HFF-Myc (cell line): ENCODE data around the gene PLA2G2A.

ENCODE experiments used
- DNase-seq: peaks from one replicate; pipeline ENCODE4 v3.0.0-alpha.2; 2011; ENCODE audit warnings: low read depth; ENCODE audit errors: extremely low read depth
- H3K4me3 ChIP-seq: replicated peaks from 2 replicates; pipeline ENCODE4 v1.5.1; 2011; ENCODE audit warnings: low read depth, mild to moderate bottlenecking, control low read depth, low read length
- CTCF ChIP-seq: IDR thresholded peaks from 2 replicates; pipeline ENCODE4 v1.5.1; 2012; ENCODE audit warnings: mild to moderate bottlenecking, low read depth, low read length, control low read depth; ENCODE audit errors: missing control alignments

The PLA2G2A gene

GRCh38 chr1:19946331-19946751, 33.1 kb downstream of the PLA2G2A start:
- DNase-seq, result no peak
- TF ChIP-seq CTCF, result no peak
- H3K4me3 ChIP-seq, result no peak overlapping the region

DNA sequence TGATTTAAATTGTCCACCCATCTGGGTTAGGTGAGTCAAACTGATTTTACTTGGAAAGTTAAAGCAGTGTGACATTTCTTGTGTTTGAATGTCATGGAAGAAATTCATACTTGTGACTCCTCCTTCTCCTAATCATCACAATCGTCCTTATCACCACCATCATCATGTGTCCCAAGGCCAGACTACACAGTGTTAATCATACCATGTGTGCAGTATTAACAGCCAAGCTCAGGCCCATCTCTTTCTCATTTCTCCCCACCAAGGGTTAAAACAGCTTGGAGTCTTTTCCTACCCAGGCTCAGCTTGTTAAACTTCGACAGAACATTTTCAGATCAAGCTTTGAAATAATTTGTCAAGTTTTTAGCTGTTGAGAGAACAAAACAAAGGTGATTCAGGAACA, 33.5 kb downstream of the PLA2G2A start:
- TF ChIP-seq CTCF, result no peak
- H3K4me3 ChIP-seq, result no peak overlapping the region
- DNase-seq, result no peak

- TF ChIP-seq CTCF, result no peak
- no peak overlapping the region for H3K4me3 ChIP-seq
- DNase-seq, result no peak
These were observed 36.8 kb downstream of the PLA2G2A start for GRCh38 chr1:19942657-19943056.

GRCh38 chr1:19942088-19942487, 37.3 kb downstream of the PLA2G2A start:
- DNase-seq, result no peak
- no peak for TF ChIP-seq CTCF
- H3K4me3 ChIP-seq, result no peak overlapping the region

DNA sequence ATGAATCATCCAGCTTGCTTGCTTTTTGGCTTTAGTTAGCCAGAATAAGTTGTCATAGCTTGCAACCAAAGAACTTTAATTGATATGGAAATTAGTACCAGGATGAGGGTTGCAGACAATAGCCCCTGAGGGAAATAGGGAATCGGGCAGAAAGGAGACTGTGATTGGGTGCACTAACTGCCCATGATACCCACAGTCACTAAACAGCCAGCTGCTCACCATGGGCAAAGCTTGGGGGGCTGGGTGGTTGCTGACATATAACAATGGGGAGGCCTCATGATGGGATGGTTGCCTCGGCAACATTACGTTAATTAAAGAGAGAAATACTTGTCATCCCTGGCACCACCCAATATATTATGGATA, 38.2 kb downstream of the PLA2G2A start:
- no peak for TF ChIP-seq CTCF
- no peak for DNase-seq
- H3K4me3 ChIP-seq, result no peak overlapping the region

DNA sequence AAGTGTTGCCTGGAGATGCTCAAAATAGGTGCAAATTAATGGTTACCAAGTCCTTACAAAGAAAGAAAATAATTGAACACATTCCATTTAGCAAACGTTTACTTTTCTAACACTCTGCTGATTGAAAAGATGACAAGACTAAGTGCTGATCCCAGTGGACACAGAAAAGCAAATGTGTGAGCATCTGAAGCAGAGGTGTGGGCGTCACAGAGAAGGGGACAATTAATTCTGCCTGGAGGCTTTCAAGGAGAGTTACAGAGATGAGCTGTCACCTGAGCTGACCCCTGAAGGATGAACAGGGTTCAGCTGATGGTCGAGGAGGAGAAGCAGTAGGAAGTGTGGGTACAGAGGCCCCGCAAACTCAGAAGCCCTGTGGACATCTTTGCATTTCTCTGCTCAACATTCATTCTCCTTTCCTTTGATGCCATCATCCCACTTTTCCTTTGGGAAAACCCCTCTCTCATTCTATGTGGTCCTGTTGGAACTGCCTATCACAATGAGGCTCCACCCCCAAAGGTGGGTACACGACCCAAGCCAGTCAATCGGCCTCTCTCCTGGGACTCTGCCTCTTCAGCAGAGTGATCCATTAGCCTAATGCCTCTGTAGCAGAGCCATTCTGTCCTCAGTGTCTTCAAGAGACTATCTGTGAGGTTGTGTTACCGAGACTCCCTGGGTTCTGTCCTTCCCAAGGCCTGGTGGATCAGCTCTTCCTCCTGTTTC, 38.8 kb downstream of the PLA2G2A start:
- H3K4me3 ChIP-seq, result no peak overlapping the region
- no peak for TF ChIP-seq CTCF
- no peak for DNase-seq

DNA sequence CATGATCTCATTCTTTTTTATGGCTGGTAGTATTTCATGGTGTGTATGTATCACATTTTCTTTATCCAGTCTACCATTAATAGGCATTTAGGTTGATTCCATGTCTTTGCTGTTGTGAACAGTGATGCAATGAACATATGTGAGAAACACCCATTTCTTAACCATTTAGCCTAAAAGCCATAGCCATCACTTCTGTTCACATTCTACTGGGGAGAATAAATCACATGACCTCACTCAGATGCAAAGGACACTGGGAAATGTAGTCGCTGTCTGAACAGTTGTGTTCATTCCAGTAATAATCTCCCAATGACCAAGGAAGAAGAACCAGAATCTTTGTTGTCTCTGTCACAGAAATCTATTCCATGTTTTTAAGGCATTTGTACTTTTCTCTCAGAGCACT, 40.9 kb downstream of the PLA2G2A start:
- DNase-seq, result no peak
- TF ChIP-seq CTCF, result no peak
- H3K4me3 ChIP-seq, result no peak overlapping the region
